Measurements from ENCODE around the gene DISP2. TPM values are rescaled to one million over a fixed set of nuclear protein-coding genes. Genes with fewer than 3 reads are reported as not detected.

DISP2 gene
- total and polyA plus RNA-seq, 2 of the 8 experiments (the other 6 are each of a cell fraction or from before 2014, with no cell fraction given): 0.45 to 1.2 TPM

GRCh38 chr15:40314723-40315276, 43.2 kb upstream of the DISP2 start:
- Histone ChIP-seq H2AFZ (ENCODE audit: low read length) (no peak overlapping the region), H3K56ac (replicated peaks; ENCODE audit: insufficient read length, low read depth, low read length) (no peak overlapping the region), H3K4me1 (replicated peaks in 1 of 4; ENCODE audit: control insufficient read depth in 3 of 4, insufficient read depth in 4 of 4, low read length in 3 of 4) (no peaks in the 10 kb centered on the region; a peak in 1 of 7 replicates), H3K27ac (ENCODE audit: low read depth, low read length) (no peak overlapping the region), H2BK12ac (ENCODE audit: low read depth, low read length) (no peak overlapping the region), H3K23me2 (ENCODE audit: low read depth, low read length) (no peaks in the 10 kb centered on the region), H2BK20ac (ENCODE audit: low read length) (no peak overlapping the region), H3K18ac (ENCODE audit: extremely low read depth, low read length) (no peak overlapping the region), H3K27me3 (replicated peaks in 1 of 4; ENCODE audit: control insufficient read depth in 3 of 4, extremely low read depth in 1 of 4, insufficient read depth in 3 of 4, low read length in 3 of 4) (peaks cover 0 to 6% (median 0%) of the 10 kb centered on the region in 4 experiments; a peak in 2 of 7 replicates), H4K91ac (replicated peaks; ENCODE audit: insufficient read length, low read length) (no peak overlapping the region), H3K23ac (ENCODE audit: insufficient read length) (no peak overlapping the region), H3K36me3 (ENCODE audit: control insufficient read depth in 2 of 4, insufficient read depth in 4 of 4, low read length in 3 of 4) (no peaks in the 10 kb centered on the region), H2BK5ac (ENCODE audit: low read depth, low read length) (no peak overlapping the region; the same call in 1 of the 2 replicates), H3K4ac (replicated peaks; ENCODE audit: insufficient read length, low read depth, low read length) (no peak overlapping the region), H4K8ac (ENCODE audit: extremely low read depth, insufficient read depth, low read length) (no peak overlapping the region), H2BK15ac (ENCODE audit: low read length) (no peak overlapping the region), H2BK120ac (replicated peaks; ENCODE audit: low read depth, low read length) (no peak overlapping the region), H3K79me2 (ENCODE audit: control insufficient read depth in 1 of 2, insufficient read depth in 2 of 2, low read length in 2 of 2) (no peaks in the 10 kb centered on the region), H3K4me3 (ENCODE audit: extremely low read depth in 1 of 4, insufficient read depth in 2 of 4, low read depth in 3 of 4, low read length in 4 of 4) (no peak overlapping the region), H2AK5ac (ENCODE audit: low read depth, low read length) (no peak overlapping the region), H3K14ac (ENCODE audit: insufficient read length) (no peak overlapping the region), H3K9me3 (ENCODE audit: insufficient read depth in 2 of 2, low read depth in 1 of 2, low read length in 1 of 2) (no peaks in the 10 kb centered on the region), H4K5ac (ENCODE audit: insufficient read length, low read depth, low read length) (no peak overlapping the region), H3K4me2 (ENCODE audit: insufficient read depth in 1 of 2, low read depth in 2 of 2, low read length in 2 of 2) (no peak overlapping the region), H3K79me1 (ENCODE audit: low read depth, low read length) (no peaks in the 10 kb centered on the region), H4K20me1 (replicated peaks in 1 of 2; ENCODE audit: control insufficient read depth in 1 of 2, insufficient read depth in 2 of 2, low read length in 2 of 2) (peaks cover 1 to 4% of the 10 kb centered on the region in 2 experiments), H3K9ac (replicated peaks in 1 of 4; ENCODE audit: extremely low read depth in 1 of 4, low read depth in 3 of 4, low read length in 3 of 4) (no peak overlapping the region)
- WGBS, 2 experiments (ENCODE audit: extremely low coverage in 1 of 2, insufficient coverage in 1 of 2, insufficient read length in 1 of 2, insufficient replicate concordance in 2 of 2, low coverage in 1 of 2, low lambda C conversion rate in 2 of 2, missing lambda C conversion rate in 1 of 2): 88% methylated on average over 4 of the region's 4 CpGs; no CpG with 5 or more reads in 1 of the 2 experiments
- ChIA-PET POLR2A (ENCODE audit: partially characterized antibody) (interaction anchor here (1.5 to 2.4 kb wide), 2 partner anchors 19 to 24 kb away, joined by 3 to 6 read pairs; no protein-coding TSS in a partner anchor), CTCF (ENCODE audit: partially characterized antibody) (interaction anchor here (0.7 to 23.9 kb wide), 9 partner anchors 8 to 97 kb away, joined by 3 to 584 read pairs (median 5); partner anchors contain the start of genes ANKRD63, CCDC9B, DISP2 and PLCB2)
- DNase-seq (ENCODE audit: low read depth in 1 of 2, low spot score in 2 of 2) (no peak), FAIRE-seq (no peak)
- no peak for TF ChIP-seq MAX (IDR thresholded peaks at IDR 0.05)
- TF ChIP-seq JUN (IDR thresholded peaks at IDR 0.05; ENCODE audit: low read depth, low read length): no peak
- TF ChIP-seq RFX5 (IDR thresholded peaks at IDR 0.05; ENCODE audit: borderline replicate concordance, low read depth, low read length): no peak

Measured in H1 (cell line).